ENCODE results near the gene SNAP25. TPM values are rescaled to one million over a fixed set of nuclear protein-coding genes. Genes with fewer than 3 reads are reported as not detected.

The SNAP25 gene
- total RNA-seq, 1 donor from 2014 or later = 4.2 TPM

GRCh38 chr20:10313701-10314100, 95.1 kb downstream of the SNAP25 start:
- H3K4me3 ChIP-seq (ENCODE audit: low read length in 3 of 3) = no peak overlapping the region
- peaks cover 0 to 4% (median 1%) of the 10 kb centered on the region in 3 donors for H3K27me3 ChIP-seq (ENCODE audit: control insufficient read depth in 3 of 3, insufficient read depth in 3 of 3, low read length in 3 of 3)
- peaks cover 0 to 2% (median 0%) of the 10 kb centered on the region in 3 donors for H3K4me1 ChIP-seq (ENCODE audit: control insufficient read depth in 3 of 3, insufficient read depth in 3 of 3, low read length in 3 of 3)
- no peak overlapping the region for H3K9ac ChIP-seq (ENCODE audit: low read depth in 1 of 3, low read length in 3 of 3)
- no peak overlapping the region for H3K27ac ChIP-seq (ENCODE audit: low read depth, low read length)
- peaks cover 0 to 2% (median 0%) of the 10 kb centered on the region in 3 donors for H3K9me3 ChIP-seq (ENCODE audit: control insufficient read depth in 3 of 3, low read length in 3 of 3)
- H3K36me3 ChIP-seq (ENCODE audit: control insufficient read depth in 3 of 3, insufficient read depth in 3 of 3, low read length in 3 of 3) = no peaks in the 10 kb centered on the region

GRCh38 chr20:10314198-10314597, 95.6 kb downstream of the SNAP25 start:
- Histone ChIP-seq H3K4me1 (ENCODE audit: control insufficient read depth in 3 of 3, insufficient read depth in 3 of 3, low read length in 3 of 3) (peaks cover 0 to 2% (median 0%) of the 10 kb centered on the region in 3 donors), H3K9ac (ENCODE audit: low read depth in 1 of 3, low read length in 3 of 3) (no peak overlapping the region), H3K27me3 (ENCODE audit: control insufficient read depth in 3 of 3, insufficient read depth in 3 of 3, low read length in 3 of 3) (peaks cover 0 to 4% (median 0%) of the 10 kb centered on the region in 3 donors), H3K27ac (ENCODE audit: low read depth, low read length) (no peak overlapping the region), H3K9me3 (ENCODE audit: control insufficient read depth in 3 of 3, low read length in 3 of 3) (peaks cover 0 to 2% (median 0%) of the 10 kb centered on the region in 3 donors), H3K36me3 (ENCODE audit: control insufficient read depth in 3 of 3, insufficient read depth in 3 of 3, low read length in 3 of 3) (no peaks in the 10 kb centered on the region), H3K4me3 (ENCODE audit: low read length in 3 of 3) (no peak overlapping the region)

- H3K4me1 ChIP-seq (ENCODE audit: control insufficient read depth in 3 of 3, insufficient read depth in 3 of 3, low read length in 3 of 3) = peaks cover 0 to 2% (median 0%) of the 10 kb centered on the region in 3 donors
- H3K36me3 ChIP-seq (ENCODE audit: control insufficient read depth in 3 of 3, insufficient read depth in 3 of 3, low read length in 3 of 3) = no peaks in the 10 kb centered on the region
- H3K4me3 ChIP-seq (ENCODE audit: low read length in 3 of 3) = no peak overlapping the region
- no peak overlapping the region for H3K27ac ChIP-seq (ENCODE audit: low read depth, low read length)
- H3K9ac ChIP-seq (ENCODE audit: low read depth in 1 of 3, low read length in 3 of 3) = no peak overlapping the region
- H3K9me3 ChIP-seq (ENCODE audit: control insufficient read depth in 3 of 3, low read length in 3 of 3) = peaks cover 0 to 2% (median 0%) of the 10 kb centered on the region in 3 donors
- peaks cover 0 to 4% (median 0%) of the 10 kb centered on the region in 3 donors for H3K27me3 ChIP-seq (ENCODE audit: control insufficient read depth in 3 of 3, insufficient read depth in 3 of 3, low read length in 3 of 3)
Observed at GRCh38 chr20:10315138-10315537, 96.5 kb downstream of the SNAP25 start.

GRCh38 chr20:10316582-10316981, 98.0 kb downstream of the SNAP25 start:
- Histone ChIP-seq H3K4me1 (ENCODE audit: control insufficient read depth in 3 of 3, insufficient read depth in 3 of 3, low read length in 3 of 3) (peaks cover 0 to 2% (median 0%) of the 10 kb centered on the region in 3 donors), H3K27me3 (ENCODE audit: control insufficient read depth in 3 of 3, insufficient read depth in 3 of 3, low read length in 3 of 3) (peaks cover 0 to under 1% (median 0%) of the 10 kb centered on the region in 3 donors), H3K9me3 (ENCODE audit: control insufficient read depth in 3 of 3, low read length in 3 of 3) (peaks cover 0 to 2% (median 0%) of the 10 kb centered on the region in 3 donors), H3K27ac (ENCODE audit: low read depth, low read length) (no peak overlapping the region), H3K4me3 (ENCODE audit: low read length in 3 of 3) (no peak overlapping the region), H3K36me3 (ENCODE audit: control insufficient read depth in 3 of 3, insufficient read depth in 3 of 3, low read length in 3 of 3) (no peaks in the 10 kb centered on the region), H3K9ac (ENCODE audit: low read depth in 1 of 3, low read length in 3 of 3) (no peak overlapping the region)

- no peak overlapping the region for H3K9ac ChIP-seq (ENCODE audit: low read depth in 1 of 3, low read length in 3 of 3)
- H3K27me3 ChIP-seq (ENCODE audit: control insufficient read depth in 3 of 3, insufficient read depth in 3 of 3, low read length in 3 of 3) = no peaks in the 10 kb centered on the region
- H3K4me3 ChIP-seq (ENCODE audit: low read length in 3 of 3) = no peak overlapping the region
- no peaks in the 10 kb centered on the region for H3K36me3 ChIP-seq (ENCODE audit: control insufficient read depth in 3 of 3, insufficient read depth in 3 of 3, low read length in 3 of 3)
- peaks cover 0 to 2% (median 0%) of the 10 kb centered on the region in 3 donors for H3K9me3 ChIP-seq (ENCODE audit: control insufficient read depth in 3 of 3, low read length in 3 of 3)
- H3K27ac ChIP-seq (ENCODE audit: low read depth, low read length) = no peak overlapping the region
- peaks cover 0 to 2% (median 0%) of the 10 kb centered on the region in 3 donors for H3K4me1 ChIP-seq (ENCODE audit: control insufficient read depth in 3 of 3, insufficient read depth in 3 of 3, low read length in 3 of 3)
Observed at GRCh38 chr20:10318291-10319024, 99.8 kb downstream of the SNAP25 start.

DNA sequence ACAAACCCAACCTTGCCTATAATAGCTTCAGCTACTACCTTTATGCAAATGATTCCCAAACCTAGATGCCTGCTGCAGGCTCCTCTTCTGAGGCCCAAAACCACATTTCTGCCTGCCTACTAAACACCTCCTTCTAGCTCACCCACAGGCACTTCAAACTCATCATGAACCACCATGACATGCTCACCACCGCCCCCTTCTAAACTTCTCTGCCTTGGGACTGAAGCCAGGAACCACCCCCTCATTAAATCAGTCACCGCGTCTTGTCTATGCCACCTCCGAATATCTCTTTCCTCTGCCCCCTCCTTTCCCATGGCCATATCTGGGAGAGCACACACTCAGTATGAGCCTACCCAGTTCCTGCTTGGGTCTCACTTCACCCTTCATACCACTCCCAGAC, 101.2 kb downstream of the SNAP25 start:
- Histone ChIP-seq H3K9me3 (ENCODE audit: control insufficient read depth in 3 of 3, low read length in 3 of 3) (peaks cover 0 to 2% (median 0%) of the 10 kb centered on the region in 3 donors), H3K27ac (ENCODE audit: low read depth, low read length) (no peak overlapping the region), H3K27me3 (ENCODE audit: control insufficient read depth in 3 of 3, insufficient read depth in 3 of 3, low read length in 3 of 3) (no peaks in the 10 kb centered on the region), H3K36me3 (ENCODE audit: control insufficient read depth in 3 of 3, insufficient read depth in 3 of 3, low read length in 3 of 3) (no peaks in the 10 kb centered on the region), H3K9ac (ENCODE audit: low read depth in 1 of 3, low read length in 3 of 3) (no peak overlapping the region), H3K4me1 (ENCODE audit: control insufficient read depth in 3 of 3, insufficient read depth in 3 of 3, low read length in 3 of 3) (peaks cover 0 to under 1% (median 0%) of the 10 kb centered on the region in 3 donors), H3K4me3 (ENCODE audit: low read length in 3 of 3) (no peak overlapping the region)

DNA sequence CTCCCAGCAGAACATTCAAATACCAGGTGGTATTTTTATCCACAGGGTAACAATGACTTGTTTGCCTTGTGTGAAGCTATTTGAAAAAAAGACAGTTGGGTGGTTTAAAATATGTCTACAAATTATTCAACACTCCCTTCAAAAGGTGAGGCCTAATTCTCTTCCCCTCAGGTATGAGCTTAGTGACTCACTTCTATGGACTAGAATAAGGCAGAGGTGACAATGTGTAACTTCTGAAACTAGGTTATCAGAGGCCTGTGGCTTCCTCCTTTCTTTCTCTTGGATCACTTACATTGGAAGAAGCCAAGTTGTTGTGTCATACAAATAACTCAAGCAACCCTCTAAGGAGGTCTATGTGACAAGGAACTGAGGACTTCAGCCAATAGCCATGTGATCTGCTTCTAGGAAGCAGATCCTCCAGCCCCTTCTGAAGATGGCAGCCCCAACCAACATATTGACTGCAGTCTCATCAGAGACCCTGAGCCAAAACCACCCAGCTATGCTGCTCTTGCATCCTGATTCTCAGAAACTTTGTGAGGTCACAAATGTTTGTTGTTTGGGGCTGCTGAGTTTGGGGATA, 102.6 kb downstream of the SNAP25 start:
- H3K27ac ChIP-seq (ENCODE audit: low read depth, low read length) = no peak overlapping the region
- no peaks in the 10 kb centered on the region for H3K27me3 ChIP-seq (ENCODE audit: control insufficient read depth in 3 of 3, insufficient read depth in 3 of 3, low read length in 3 of 3)
- H3K4me3 ChIP-seq (ENCODE audit: low read length in 3 of 3) = no peak overlapping the region
- peaks cover 0 to 2% (median 0%) of the 10 kb centered on the region in 3 donors for H3K4me1 ChIP-seq (ENCODE audit: control insufficient read depth in 3 of 3, insufficient read depth in 3 of 3, low read length in 3 of 3)
- peaks cover 0 to 2% (median 0%) of the 10 kb centered on the region in 3 donors for H3K9me3 ChIP-seq (ENCODE audit: control insufficient read depth in 3 of 3, low read length in 3 of 3)
- no peak overlapping the region for H3K9ac ChIP-seq (ENCODE audit: low read depth in 1 of 3, low read length in 3 of 3)
- no peaks in the 10 kb centered on the region for H3K36me3 ChIP-seq (ENCODE audit: control insufficient read depth in 3 of 3, insufficient read depth in 3 of 3, low read length in 3 of 3)

DNA sequence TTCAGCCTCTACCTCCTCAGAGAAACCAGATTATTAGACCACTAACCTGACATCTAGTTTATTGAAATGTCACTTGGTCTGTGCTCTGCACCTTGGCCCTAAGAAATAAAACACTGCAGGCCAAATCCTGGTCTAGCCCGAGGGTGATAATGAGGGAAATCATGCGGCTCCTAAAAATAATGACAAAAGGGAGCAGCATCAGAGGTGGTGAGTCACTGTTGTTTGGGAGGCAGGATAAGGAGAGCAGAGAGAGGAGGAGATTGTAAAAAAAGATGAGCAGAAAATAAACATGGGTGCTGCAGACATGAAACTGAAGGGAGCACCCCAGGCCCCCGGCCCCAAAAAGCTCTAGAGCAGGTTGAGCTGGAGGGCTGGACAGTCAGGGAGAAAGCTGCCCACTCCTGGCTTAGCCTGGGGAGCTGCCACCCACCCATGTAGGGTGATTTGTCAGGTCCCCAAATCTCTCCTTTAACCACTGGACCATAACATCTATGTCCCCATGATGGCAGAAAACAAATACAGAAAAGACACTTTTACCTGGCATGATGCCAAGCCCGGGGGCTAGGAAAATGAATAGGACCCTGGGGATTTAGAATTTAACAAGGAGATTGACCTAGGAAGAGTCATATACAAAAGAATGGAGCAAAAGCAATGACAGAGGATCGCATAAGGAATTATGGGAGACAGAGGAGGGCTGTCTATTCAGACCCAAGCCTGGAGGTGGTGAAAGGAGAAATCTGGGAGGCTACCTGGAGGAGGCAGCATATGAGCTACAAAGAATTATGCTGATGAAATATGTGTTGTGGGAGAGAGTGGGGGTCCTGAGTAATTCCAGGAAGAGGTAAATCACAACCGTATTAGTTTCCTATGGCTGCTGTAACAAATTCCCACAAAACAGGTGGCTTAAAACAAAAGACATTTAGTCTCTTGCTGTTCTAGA, 103.7 kb downstream of the SNAP25 start:
- Histone ChIP-seq H3K4me1 (ENCODE audit: control insufficient read depth in 3 of 3, insufficient read depth in 3 of 3, low read length in 3 of 3) (peaks cover 0 to 2% (median 0%) of the 10 kb centered on the region in 3 donors), H3K27ac (ENCODE audit: low read depth, low read length) (no peak overlapping the region), H3K4me3 (ENCODE audit: low read length in 3 of 3) (no peak overlapping the region), H3K9ac (ENCODE audit: low read depth in 1 of 3, low read length in 3 of 3) (no peak overlapping the region), H3K36me3 (ENCODE audit: control insufficient read depth in 3 of 3, insufficient read depth in 3 of 3, low read length in 3 of 3) (no peaks in the 10 kb centered on the region), H3K9me3 (ENCODE audit: control insufficient read depth in 3 of 3, low read length in 3 of 3) (peaks cover 0 to 2% (median 0%) of the 10 kb centered on the region in 3 donors), H3K27me3 (ENCODE audit: control insufficient read depth in 3 of 3, insufficient read depth in 3 of 3, low read length in 3 of 3) (no peaks in the 10 kb centered on the region)

DNA sequence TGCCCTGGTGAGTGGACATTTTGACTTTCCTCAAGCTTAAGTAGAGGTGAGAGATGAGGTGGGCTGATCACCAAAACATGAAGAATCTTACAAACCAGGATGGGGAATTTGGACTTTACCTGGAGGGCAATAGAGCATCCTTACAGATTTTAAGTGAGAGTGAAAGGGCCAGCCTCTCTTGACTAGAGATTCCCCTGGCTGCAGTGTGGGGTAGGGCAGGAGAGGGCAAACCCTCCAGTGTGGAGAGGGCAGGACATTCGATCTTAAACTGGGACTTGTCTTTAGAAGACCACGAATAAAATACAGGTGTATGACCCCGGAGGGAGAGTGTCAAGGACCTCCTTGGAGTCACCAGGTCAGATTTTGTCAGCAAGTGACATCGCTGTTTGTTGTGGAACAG, 105.1 kb downstream of the SNAP25 start:
- Histone ChIP-seq H3K9ac (ENCODE audit: low read depth in 1 of 3, low read length in 3 of 3) (no peak overlapping the region), H3K27ac (ENCODE audit: low read depth, low read length) (no peak overlapping the region), H3K36me3 (ENCODE audit: control insufficient read depth in 3 of 3, insufficient read depth in 3 of 3, low read length in 3 of 3) (no peaks in the 10 kb centered on the region), H3K4me3 (ENCODE audit: low read length in 3 of 3) (no peak overlapping the region), H3K9me3 (ENCODE audit: control insufficient read depth in 3 of 3, low read length in 3 of 3) (no peaks in the 10 kb centered on the region), H3K4me1 (ENCODE audit: control insufficient read depth in 3 of 3, insufficient read depth in 3 of 3, low read length in 3 of 3) (peaks cover 0 to 2% (median 0%) of the 10 kb centered on the region in 3 donors), H3K27me3 (ENCODE audit: control insufficient read depth in 3 of 3, insufficient read depth in 3 of 3, low read length in 3 of 3) (no peaks in the 10 kb centered on the region)

Measured in skeletal muscle tissue (tissue), 4 donors.